ENCODE data around the gene PXDN.
"Not testable (repeated sequence)": the region's sequence is repeated elsewhere in the genome, so short reads cannot be mapped to it uniquely, and the experiment has no call there.

PXDN gene

DNA sequence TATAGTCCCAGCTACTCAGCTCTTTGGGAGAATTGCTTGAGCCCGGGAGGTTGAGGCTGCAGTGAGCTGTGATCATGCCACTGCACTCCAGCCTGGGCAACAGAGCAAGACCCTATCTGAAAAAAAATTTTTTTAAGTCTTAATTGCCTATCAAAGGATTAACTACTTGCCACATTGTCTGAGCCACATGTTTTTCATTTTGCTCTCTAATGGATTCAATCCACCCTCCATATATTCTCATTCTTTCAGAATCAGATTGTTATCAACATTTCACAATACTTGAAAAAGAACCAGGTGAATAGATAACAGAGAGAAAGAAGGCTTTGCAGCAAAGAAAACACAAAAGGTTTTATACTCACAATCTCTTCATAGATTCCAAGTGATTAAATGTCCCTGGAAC is 61.0 kb downstream of the PXDN start:
- no peak for DNase-seq (ENCODE audit: low spot score)

GRCh38 chr2:1682181-1682440 is 62.2 kb downstream of the PXDN start:
- no peak for DNase-seq (ENCODE audit: low spot score)

GRCh38 chr2:1681323-1682180 is 62.8 kb downstream of the PXDN start:
- no peak for DNase-seq (ENCODE audit: low spot score)

- DNase-seq (ENCODE audit: low spot score) = no peak
These were observed 63.3 kb downstream of the PXDN start for GRCh38 chr2:1681017-1681318.

DNA sequence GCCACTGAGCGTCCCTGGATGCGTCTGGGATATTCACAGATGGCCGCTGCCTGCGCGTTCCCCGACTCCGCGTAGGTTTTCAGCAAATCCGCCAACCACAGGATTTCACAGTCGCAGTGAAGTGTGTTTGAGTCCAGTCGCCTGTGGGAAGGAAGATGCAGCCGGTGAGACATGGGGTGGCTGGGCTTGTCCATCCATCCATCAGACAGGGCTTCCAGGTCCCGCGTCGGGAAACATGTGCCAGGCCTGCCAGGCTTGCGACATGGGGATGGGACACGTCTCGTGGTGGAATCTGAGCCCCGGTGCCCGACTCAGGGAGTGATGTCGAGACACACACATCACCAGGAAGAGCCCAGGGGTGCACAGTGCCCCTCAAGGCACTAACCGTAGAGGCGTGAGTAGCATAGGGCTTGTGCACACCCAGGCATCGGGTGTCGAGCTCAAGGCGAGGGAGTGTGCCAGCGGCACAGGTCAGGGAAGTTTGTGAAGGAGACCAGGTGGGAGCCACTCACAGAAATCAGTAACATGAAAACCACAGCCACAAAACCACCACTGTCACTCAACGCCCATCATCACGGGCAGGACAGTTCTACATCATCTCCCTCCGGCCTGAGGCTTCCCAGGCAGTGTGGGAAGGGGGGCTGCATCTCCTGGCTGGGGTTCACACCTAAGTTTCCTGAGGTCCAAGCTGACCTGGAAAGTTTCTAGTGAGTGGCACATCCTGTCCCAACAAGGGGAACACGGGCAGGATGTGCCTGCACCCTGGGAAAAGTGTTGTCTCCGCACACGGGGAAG is 63.9 kb downstream of the PXDN start:
- DNase-seq (ENCODE audit: low spot score) = no peak

DNA sequence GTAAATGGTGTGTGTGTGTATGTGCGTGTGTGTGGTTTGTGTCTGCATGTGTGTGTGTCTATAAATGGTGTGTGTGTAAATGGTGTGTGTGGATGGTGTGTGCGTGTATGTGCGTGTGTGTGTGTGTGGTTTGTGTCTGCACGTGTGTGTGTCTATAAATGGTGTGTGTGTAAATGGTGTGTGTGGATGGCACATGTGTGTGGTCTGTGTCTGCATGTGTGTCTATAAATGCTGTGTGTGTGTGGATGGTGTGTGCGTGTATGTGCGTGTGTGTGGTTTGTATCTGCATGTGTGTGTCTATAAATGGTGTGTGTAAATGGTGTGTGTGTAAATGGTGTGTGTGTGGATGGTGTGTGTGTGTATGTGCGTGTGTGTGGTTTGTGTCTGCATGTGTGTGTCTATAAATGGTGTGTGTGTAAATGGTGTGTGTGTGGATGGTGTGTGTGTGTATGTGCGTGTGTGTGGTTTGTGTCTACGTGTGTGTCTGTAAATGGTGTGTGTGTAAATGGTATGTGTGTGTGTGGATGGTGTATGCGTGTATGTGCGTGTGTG is 64.8 kb downstream of the PXDN start:
- DNase-seq (ENCODE audit: low spot score) = not testable (repeated sequence)

DNA sequence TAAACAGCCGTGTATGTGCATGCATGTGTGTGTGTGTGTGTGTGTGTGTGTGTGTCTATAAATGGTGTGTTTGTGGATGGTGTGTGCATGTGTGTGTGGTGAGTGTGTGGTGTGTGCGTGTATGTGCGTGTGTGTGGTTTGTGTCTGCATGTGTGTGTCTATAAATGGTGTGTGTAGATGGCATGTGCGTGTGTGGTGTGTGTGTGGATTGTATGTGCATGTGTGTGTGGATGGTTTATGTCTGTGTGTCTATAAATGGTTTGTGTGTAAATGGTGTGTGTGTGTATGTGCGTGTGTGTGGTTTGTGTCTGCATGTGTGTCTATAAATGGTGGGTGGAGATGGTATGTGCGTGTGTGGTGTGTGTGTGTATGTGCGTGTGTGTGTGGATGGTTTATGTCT is 65.2 kb downstream of the PXDN start:
- not testable (repeated sequence) for DNase-seq (ENCODE audit: low spot score)

DNA sequence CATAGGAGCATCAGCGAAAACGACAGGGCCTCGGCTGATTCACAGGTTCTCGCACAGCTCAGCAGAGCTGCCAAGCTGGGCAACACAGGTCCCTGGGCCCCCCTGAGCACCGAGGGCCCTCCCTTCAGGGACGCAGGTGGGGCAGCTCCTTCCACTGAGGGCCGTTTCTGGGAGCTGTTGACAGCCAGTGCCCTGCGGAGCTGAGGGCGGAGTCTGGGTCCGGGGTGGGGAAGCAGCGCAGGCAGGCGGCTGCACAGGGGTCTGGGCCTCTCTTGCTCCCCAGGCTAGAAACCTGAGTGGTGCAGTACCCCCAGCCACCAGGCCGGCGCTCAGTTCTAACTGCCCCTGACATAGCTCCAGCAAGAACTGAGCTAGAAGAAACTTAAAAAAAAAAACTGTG is 65.7 kb downstream of the PXDN start:
- DNase-seq (ENCODE audit: low spot score) = no peak

DNA sequence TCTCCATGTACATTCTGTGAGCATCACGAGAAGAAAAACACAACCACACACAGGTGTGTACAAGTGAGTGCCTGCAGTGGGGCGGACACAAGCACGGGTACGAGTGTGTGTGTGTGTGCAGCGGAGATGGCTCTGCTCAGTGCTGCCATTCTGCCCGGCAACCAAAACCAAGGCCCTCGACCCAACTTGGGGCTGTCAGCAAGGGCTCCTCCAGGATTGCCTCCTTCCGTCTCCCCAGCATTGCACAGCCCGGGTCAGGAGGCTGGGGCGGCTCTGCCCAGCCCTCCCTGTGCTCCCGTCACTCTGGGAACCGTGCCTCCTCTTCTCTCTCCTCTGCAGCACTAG is 66.5 kb downstream of the PXDN start:
- DNase-seq (ENCODE audit: low spot score) = no peak

GRCh38 chr2:1676913-1677820 is 67.1 kb downstream of the PXDN start:
- DNase-seq (ENCODE audit: low spot score) = no peak

GRCh38 chr2:1676091-1676912 is 68.0 kb downstream of the PXDN start:
- DNase-seq (ENCODE audit: low spot score) = no peak

- DNase-seq (ENCODE audit: low spot score) = no peak
These were observed 68.7 kb downstream of the PXDN start for GRCh38 chr2:1675633-1676032.

- no peak for DNase-seq (ENCODE audit: low spot score)
These were observed 69.4 kb downstream of the PXDN start for GRCh38 chr2:1674766-1675397.

GRCh38 chr2:1674276-1674675 is 70.0 kb downstream of the PXDN start:
- DNase-seq (ENCODE audit: low spot score) = no peak

GRCh38 chr2:1673160-1673944 is 71.0 kb downstream of the PXDN start:
- DNase-seq (ENCODE audit: low spot score) = no peak

DNA sequence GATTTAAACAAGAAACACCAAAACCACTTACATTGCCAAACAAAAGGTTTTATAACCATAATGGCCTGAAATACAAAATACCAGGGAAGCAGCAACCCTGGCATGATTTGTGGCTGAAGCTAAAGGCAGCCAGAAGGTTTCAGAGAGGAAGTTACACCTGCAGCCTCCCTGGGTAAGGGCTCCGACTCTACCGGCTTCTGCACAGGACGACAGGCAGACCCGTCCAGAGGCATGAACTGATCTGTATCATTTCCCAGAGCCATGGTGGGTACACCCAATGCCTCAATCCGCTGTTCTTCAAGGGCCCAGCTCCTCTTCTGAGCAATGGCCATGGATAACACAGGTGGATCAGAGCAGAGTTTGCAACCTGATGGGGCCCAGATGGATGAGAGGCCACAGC is 71.6 kb downstream of the PXDN start:
- no peak for DNase-seq (ENCODE audit: low spot score)

- no peak for DNase-seq (ENCODE audit: low spot score)
These were observed 72.4 kb downstream of the PXDN start for GRCh38 chr2:1671916-1672315.

- no peak for DNase-seq (ENCODE audit: low spot score)
These were observed 73.7 kb downstream of the PXDN start for GRCh38 chr2:1670636-1671035.

DNA sequence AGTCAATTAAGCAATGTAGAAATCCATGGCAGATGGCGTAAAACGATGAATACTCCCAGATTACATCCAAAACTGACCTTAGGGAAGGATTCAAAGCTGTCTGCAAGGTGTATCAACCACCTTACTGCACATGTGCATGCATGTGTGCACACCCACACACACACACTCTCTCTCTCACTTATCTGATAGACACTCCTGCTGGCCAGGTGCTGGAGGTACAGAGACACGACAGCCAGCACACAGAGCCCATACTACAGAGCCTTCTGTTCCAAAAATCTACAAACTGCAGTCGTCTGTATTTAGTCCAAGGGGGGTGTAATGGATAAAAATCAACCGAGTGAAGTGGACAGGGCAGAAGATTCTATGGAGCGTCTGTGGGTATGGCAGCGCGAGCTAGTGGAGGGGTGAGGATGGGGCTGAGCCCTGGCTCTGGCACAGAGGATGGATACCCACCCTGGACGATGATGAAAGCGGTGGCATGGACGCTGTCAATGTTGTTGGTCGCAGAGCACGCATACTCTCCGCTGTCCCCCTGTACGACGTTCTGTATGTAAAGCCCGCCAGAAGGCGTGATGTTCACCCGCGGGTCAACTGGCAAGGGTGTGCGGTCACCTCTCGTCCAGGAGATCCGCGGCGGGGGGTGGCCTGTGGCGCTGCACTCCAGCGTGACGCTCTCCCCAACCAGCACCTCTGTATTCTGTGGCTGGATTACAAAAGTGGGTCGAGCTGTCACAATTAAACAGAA is 78.4 kb downstream of the PXDN start:
- no peak for DNase-seq (ENCODE audit: low spot score)

GRCh38 chr2:1664698-1665097 is 79.6 kb downstream of the PXDN start:
- DNase-seq (ENCODE audit: low spot score) = no peak
